Stimulated activated CD8-positive, alpha-beta memory T cell treated with anti-CD3 and anti-CD28 coated beads, Interleukin-4, amount 100 ng/mL, for 48 hours (primary cell): ENCODE results near the gene CCDC12.
A peak's percentile ranks its signal among the peaks of the same experiment; 100 is the strongest.

ENCODE experiments used
- DNase-seq: peaks from one replicate; pipeline ENCODE4 v3.0.0-alpha.2; 2020

Gene CCDC12

GRCh38 chr3:46954178-46954577 is 22.4 kb downstream of the CCDC12 start:
- no peak for DNase-seq

- no peak for DNase-seq
These were observed 23.1 kb downstream of the CCDC12 start for GRCh38 chr3:46953234-46954010.

GRCh38 chr3:46952813-46953212 is 23.7 kb downstream of the CCDC12 start:
- DNase-seq = no peak

GRCh38 chr3:46950650-46951241 is 25.8 kb downstream of the CCDC12 start:
- no peak for DNase-seq

GRCh38 chr3:46950177-46950576 is 26.4 kb downstream of the CCDC12 start:
- DNase-seq = no peak

- DNase-seq = no peak
These were observed 27.5 kb downstream of the CCDC12 start for GRCh38 chr3:46948830-46949671.

GRCh38 chr3:46947981-46948791 is 28.4 kb downstream of the CCDC12 start:
- DNase-seq = peak; percentile 78

- no peak for DNase-seq
These were observed 29.0 kb downstream of the CCDC12 start for GRCh38 chr3:46947546-46947901.

GRCh38 chr3:46946856-46947545 is 29.5 kb downstream of the CCDC12 start:
- DNase-seq = peak; percentile 77

- DNase-seq = no peak
These were observed 30.1 kb downstream of the CCDC12 start for GRCh38 chr3:46946416-46946815.

- no peak for DNase-seq
These were observed 32.4 kb downstream of the CCDC12 start for GRCh38 chr3:46944191-46944590.

- no peak for DNase-seq
These were observed 33.0 kb downstream of the CCDC12 start for GRCh38 chr3:46943237-46944187.

GRCh38 chr3:46942481-46943236 is 33.9 kb downstream of the CCDC12 start:
- DNase-seq = no peak

GRCh38 chr3:46942076-46942475 is 34.5 kb downstream of the CCDC12 start:
- no peak for DNase-seq

- no peak for DNase-seq
These were observed 36.7 kb downstream of the CCDC12 start for GRCh38 chr3:46939578-46940445.

- DNase-seq = no peak
These were observed 38.4 kb downstream of the CCDC12 start for GRCh38 chr3:46938118-46938517.

- no peak for DNase-seq
These were observed 39.8 kb downstream of the CCDC12 start for GRCh38 chr3:46936733-46937250.

GRCh38 chr3:46935989-46936558 is 40.5 kb downstream of the CCDC12 start:
- no peak for DNase-seq
